ENCODE results near the gene ZBTB46.
A peak's percentile ranks its signal among the peaks of the same experiment; 100 is the strongest.
"Not testable (repeated sequence)": the region's sequence is repeated elsewhere in the genome, so short reads cannot be mapped to it uniquely, and the experiment has no call there.

Gene ZBTB46

GRCh38 chr20:63736893-63737694 is 94.0 kb downstream of the ZBTB46 start:
- DNase-seq, result no peak

- DNase-seq, result peak in 3 of 58 donors; percentile 22 to 46 (median 23)
Measured at GRCh38 chr20:63735859-63736718, 95.0 kb downstream of the ZBTB46 start, which contains the start of gene LIME1. Gene LIME1 (plus strand): TSS chr20:63736664. CDS start chr20:63737550, 886 bp downstream.

GRCh38 chr20:63734946-63735858 is 95.9 kb downstream of the ZBTB46 start:
- DNase-seq, result peak in 8 of 58 donors; percentile 14 to 42 (median 22)

- no peak for DNase-seq
Measured at GRCh38 chr20:63734111-63734945, 96.7 kb downstream of the ZBTB46 start.

- DNase-seq, result no peak
Measured at GRCh38 chr20:63733579-63734081, 97.4 kb downstream of the ZBTB46 start.

- DNase-seq, result no peak
Measured at GRCh38 chr20:63733117-63733516, 97.9 kb downstream of the ZBTB46 start.

GRCh38 chr20:63732118-63733095 is 98.7 kb downstream of the ZBTB46 start:
- DNase-seq, result no peak

GRCh38 chr20:63731410-63731809 is 99.7 kb downstream of the ZBTB46 start:
- DNase-seq, result no peak

GRCh38 chr20:63730189-63730733 is 100.8 kb downstream of the ZBTB46 start:
- DNase-seq, result peak in 1 of 58 donors; percentile 22

GRCh38 chr20:63722967-63723622 is 108.0 kb downstream of the ZBTB46 start:
- DNase-seq, result not testable (repeated sequence)

- DNase-seq, result no peak
Measured at GRCh38 chr20:63718996-63719395, 112.1 kb downstream of the ZBTB46 start.

GRCh38 chr20:63714858-63715257 is 116.2 kb downstream of the ZBTB46 start:
- no peak for DNase-seq

GRCh38 chr20:63712191-63712590 is 118.9 kb downstream of the ZBTB46 start:
- DNase-seq, result no peak

- no peak for DNase-seq
Measured at GRCh38 chr20:63711085-63711645, 119.9 kb downstream of the ZBTB46 start.

- DNase-seq, result no peak
Measured at GRCh38 chr20:63709149-63709527, 121.9 kb downstream of the ZBTB46 start.

GRCh38 chr20:63708301-63709148 is 122.5 kb downstream of the ZBTB46 start:
- no peak for DNase-seq

Data from anterior cingulate cortex (tissue), 58 donors.